C4-2B (cell line): ENCODE data around the gene DNER.

Source experiments
- ZFX ChIP-seq: fragments of 450-650 bp; IDR thresholded peaks from 2 replicates; pipeline ENCODE4 v1.6.1; 2017
- TF ChIP-seq, protein P1 (sequence below): fragments of 450-650 bp; conservative IDR thresholded peaks from 2 replicates; pipeline ENCODE4 v1.5.1; 2017; ENCODE audit warnings: mild to moderate bottlenecking

DNA sequence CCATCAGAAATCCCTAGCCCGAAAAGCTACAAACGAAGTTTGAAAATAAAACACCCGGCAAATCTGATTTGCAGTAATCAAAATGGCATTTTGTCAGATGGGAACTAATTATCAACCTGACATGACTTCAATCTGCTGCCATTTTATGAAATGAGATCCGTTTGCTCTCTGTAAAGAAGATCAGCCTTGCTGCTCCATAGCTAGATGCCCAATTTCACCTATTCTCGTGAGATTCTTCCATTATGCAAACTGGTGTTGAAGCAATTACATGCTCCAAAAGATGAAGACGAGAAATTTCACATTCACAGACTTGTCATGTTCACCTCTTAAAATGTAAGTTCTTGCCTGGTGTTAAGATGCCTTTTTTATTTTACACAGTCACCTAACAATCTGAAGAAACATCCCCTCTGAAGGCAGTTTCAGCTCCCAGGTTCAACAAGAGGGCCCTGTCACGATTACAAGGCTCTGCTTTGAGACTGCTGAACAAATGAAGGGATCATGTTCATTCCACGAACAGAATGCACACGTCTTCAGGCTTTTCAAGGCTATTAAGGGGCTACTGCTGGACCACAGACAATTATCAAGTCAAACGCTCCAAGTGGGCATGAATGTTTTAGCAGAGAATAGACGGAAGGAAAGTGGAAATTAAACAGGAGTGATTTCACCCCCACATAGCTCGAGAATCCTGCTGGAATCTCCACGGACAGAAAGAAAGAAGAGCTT is 270.6 kb downstream of the DNER start:
- TF ChIP-seq, protein P1, sequence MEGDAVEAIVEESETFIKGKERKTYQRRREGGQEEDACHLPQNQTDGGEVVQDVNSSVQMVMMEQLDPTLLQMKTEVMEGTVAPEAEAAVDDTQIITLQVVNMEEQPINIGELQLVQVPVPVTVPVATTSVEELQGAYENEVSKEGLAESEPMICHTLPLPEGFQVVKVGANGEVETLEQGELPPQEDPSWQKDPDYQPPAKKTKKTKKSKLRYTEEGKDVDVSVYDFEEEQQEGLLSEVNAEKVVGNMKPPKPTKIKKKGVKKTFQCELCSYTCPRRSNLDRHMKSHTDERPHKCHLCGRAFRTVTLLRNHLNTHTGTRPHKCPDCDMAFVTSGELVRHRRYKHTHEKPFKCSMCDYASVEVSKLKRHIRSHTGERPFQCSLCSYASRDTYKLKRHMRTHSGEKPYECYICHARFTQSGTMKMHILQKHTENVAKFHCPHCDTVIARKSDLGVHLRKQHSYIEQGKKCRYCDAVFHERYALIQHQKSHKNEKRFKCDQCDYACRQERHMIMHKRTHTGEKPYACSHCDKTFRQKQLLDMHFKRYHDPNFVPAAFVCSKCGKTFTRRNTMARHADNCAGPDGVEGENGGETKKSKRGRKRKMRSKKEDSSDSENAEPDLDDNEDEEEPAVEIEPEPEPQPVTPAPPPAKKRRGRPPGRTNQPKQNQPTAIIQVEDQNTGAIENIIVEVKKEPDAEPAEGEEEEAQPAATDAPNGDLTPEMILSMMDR: no peak
- TF ChIP-seq ZFX: no peak
